Right cardiac atrium (tissue), 5 donors: ENCODE measurements around the gene HSPA14. TPM values are rescaled to one million over a fixed set of nuclear protein-coding genes. Genes with fewer than 3 reads are reported as not detected.

Experiments
- ATAC-seq, 2 donors: fragments of 200-7000 bp; cut with Tn5 transposase; one replicate each; pipeline versions ENCODE4 v1.8.0 to v1.9.1; 2020; ENCODE audit warnings: moderate library complexity in 2 of 2, mild to moderate bottlenecking in 1 of 2
- DNase-seq, 3 donors: peaks; one replicate each; pipeline ENCODE4 v3.0.0-alpha.2; 2020
- H3K27ac ChIP-seq: one replicate; pipeline ENCODE4 v1.5.1; 2013; ENCODE audit warnings: mild to moderate bottlenecking, low read length, control low read depth, moderate library complexity
- H3K27me3 ChIP-seq: one replicate; pipeline ENCODE4 v1.6.1; 2013; ENCODE audit not compliant: control insufficient read depth, insufficient read depth
- H3K4me1 ChIP-seq: one replicate; pipeline ENCODE4 v1.6.1; 2013; ENCODE audit warnings: low read length; ENCODE audit not compliant: control insufficient read depth, insufficient read depth
- H3K4me3 ChIP-seq: one replicate; pipeline ENCODE4 v1.5.1; 2013; ENCODE audit warnings: low read length, control low read depth
- H3K9me3 ChIP-seq: one replicate; pipeline ENCODE4 v1.6.1; 2013; ENCODE audit warnings: low read length; ENCODE audit not compliant: control insufficient read depth
- WGBS: extraction: QIAGEN DNeasy Blood & Tissue Kit; methylation state at CpG from one replicate; pipeline ENCODE4 v1.1.7; 2013; 5-methylcytosine and 5-hydroxymethylcytosine counted together
- intact Hi-C, 4 donors: fragments of 100-400 bp; cut with DNase I; formaldehyde crosslinking; loops; one replicate each; pipeline versions ENCODE4 v1.11.0 to v1.14.0; 2022 to 2023
- polyA plus RNA-seq: library from polyadenylated mRNA; stranded (reverse); fragments of 200-250 nt; gene quantifications from one replicate; pipeline ENCODE4 v1.2.3, GENCODE V29; 2013
- total RNA-seq, 4 donors: library from RNA; stranded (reverse); fragmentation: NEBNext Ultra II Directional; extraction: Animal tissue kit (Norgen Biotek cat#: 25700); gene quantifications; one replicate each; pipeline ENCODE4 v1.2.1, GENCODE V29; 2021
- donor health status: healthy with polysubstance abuse.
- donor health status: DM: no; HTN: yes; CAD: no.
- donor health status: DM: no; HTN: no; CAD: no.
- donor health status: DM: no; HTN: yes; CAD: no; lungs with severe emphysema.
- donor health status: DM: yes; HTN: yes; CAD: no.

Gene HSPA14
- total and polyA plus RNA-seq, 5 donors, result 7.4 to 10.0 (median 9.1) TPM

- H3K4me1 ChIP-seq, result no peaks in the 10 kb centered on the region
- under 1% methylated on average over 60 of the region's 60 CpGs for WGBS
- H3K27me3 ChIP-seq, result no peaks in the 10 kb centered on the region
- peak overlapping the region; percentile 76 for H3K4me3 ChIP-seq
- intact Hi-C loops, result no loop called here
- ATAC-seq, result peak; percentile 1 to 15
- DNase-seq, result peak in 1 of 3 donors; percentile 76
- peak overlapping the region; percentile 87 for H3K27ac ChIP-seq
- H3K9me3 ChIP-seq, result no peaks in the 10 kb centered on the region
Observed at GRCh38 chr10:14838582-14839304, 637 bp downstream of the HSPA14 start.

GRCh38 chr10:14839305-14839695, 1.2 kb downstream of the HSPA14 start:
- no peaks in the 10 kb centered on the region for H3K27me3 ChIP-seq
- no peak overlapping the region for H3K27ac ChIP-seq
- no peaks in the 10 kb centered on the region for H3K9me3 ChIP-seq
- WGBS, result 13% methylated on average over 14 of the region's 14 CpGs
- H3K4me3 ChIP-seq, result peak overlapping the region; percentile 76
- intact Hi-C loops, result no loop called here
- DNase-seq (peak in 2 of 3 donors; percentile 16 to 45), ATAC-seq (no peak)
- H3K4me1 ChIP-seq, result no peaks in the 10 kb centered on the region

- H3K4me3 ChIP-seq, result no peak overlapping the region
- WGBS, result 91% methylated on average over 2 of the region's 2 CpGs
- H3K27me3 ChIP-seq, result no peaks in the 10 kb centered on the region
- ATAC-seq, result no peak
- intact Hi-C loops, result loop anchor here in 1 of 4 donors (10.0 kb wide), 1 partner anchor 115 kb away; the partner anchor contains the start of genes DCLRE1C and MEIG1
- no peak for DNase-seq
- H3K27ac ChIP-seq, result no peak overlapping the region
- H3K9me3 ChIP-seq, result no peaks in the 10 kb centered on the region
- no peaks in the 10 kb centered on the region for H3K4me1 ChIP-seq
Observed at GRCh38 chr10:14840178-14840577, 2.1 kb downstream of the HSPA14 start.

GRCh38 chr10:14843327-14843988, 5.4 kb downstream of the HSPA14 start:
- ATAC-seq, result no peak
- H3K4me1 ChIP-seq, result no peaks in the 10 kb centered on the region
- no peaks in the 10 kb centered on the region for H3K27me3 ChIP-seq
- DNase-seq, result peak in 1 of 3 donors; percentile 34
- no peak overlapping the region for H3K4me3 ChIP-seq
- intact Hi-C loops, result loop anchor here in 1 of 4 donors (10.0 kb wide), 1 partner anchor 111 kb away; the partner anchor contains the start of genes DCLRE1C and MEIG1
- no peak overlapping the region for H3K27ac ChIP-seq
- 86% methylated on average over 15 of the region's 15 CpGs for WGBS
- H3K9me3 ChIP-seq, result no peaks in the 10 kb centered on the region

- intact Hi-C loops, result loop anchor here in 1 of 4 donors (10.0 kb wide), 1 partner anchor 110 kb away; the partner anchor contains the start of genes DCLRE1C and MEIG1
- Histone ChIP-seq H3K9me3 (no peaks in the 10 kb centered on the region), H3K27me3 (no peaks in the 10 kb centered on the region), H3K27ac (no peak overlapping the region), H3K4me1 (no peaks in the 10 kb centered on the region), H3K4me3 (no peak overlapping the region)
- DNase-seq (no peak), ATAC-seq (peak in 1 of 2 donors; percentile 53)
- WGBS, result 80% methylated on average over 2 of the region's 2 CpGs
Observed at GRCh38 chr10:14844948-14845347, 6.8 kb downstream of the HSPA14 start.

- Histone ChIP-seq H3K27ac (no peak overlapping the region), H3K4me3 (no peak overlapping the region), H3K9me3 (no peaks in the 10 kb centered on the region), H3K27me3 (no peaks in the 10 kb centered on the region), H3K4me1 (no peaks in the 10 kb centered on the region)
- ATAC-seq (no peak), DNase-seq (no peak)
- 54% methylated on average over 3 of the region's 3 CpGs for WGBS
- intact Hi-C loops, result no loop called here
Observed at GRCh38 chr10:14852236-14852635, 14.1 kb downstream of the HSPA14 start.

GRCh38 chr10:14855453-14855852, 17.3 kb downstream of the HSPA14 start:
- no peak for DNase-seq
- 91% methylated on average over 1 of the region's 1 CpG for WGBS
- Histone ChIP-seq H3K4me1 (no peaks in the 10 kb centered on the region), H3K9me3 (no peaks in the 10 kb centered on the region), H3K4me3 (no peak overlapping the region), H3K27me3 (no peaks in the 10 kb centered on the region), H3K27ac (no peak overlapping the region)
- intact Hi-C loops, result no loop called here
- no peak for ATAC-seq

- no peaks in the 10 kb centered on the region for H3K9me3 ChIP-seq
- intact Hi-C loops, result no loop called here
- no peak for ATAC-seq
- H3K4me1 ChIP-seq, result no peaks in the 10 kb centered on the region
- H3K27me3 ChIP-seq, result no peaks in the 10 kb centered on the region
- H3K4me3 ChIP-seq, result no peak overlapping the region
- DNase-seq, result no peak
- H3K27ac ChIP-seq, result no peak overlapping the region
- WGBS, result 91% methylated on average over 6 of the region's 6 CpGs
Observed at GRCh38 chr10:14858338-14858960, 20.3 kb downstream of the HSPA14 start.

- 90% methylated on average over 5 of the region's 5 CpGs for WGBS
- Histone ChIP-seq H3K4me3 (no peak overlapping the region), H3K27ac (no peak overlapping the region), H3K27me3 (no peaks in the 10 kb centered on the region), H3K4me1 (no peaks in the 10 kb centered on the region), H3K9me3 (no peaks in the 10 kb centered on the region)
- no peak for ATAC-seq
- no peak for DNase-seq
- intact Hi-C loops, result no loop called here
Observed at GRCh38 chr10:14859043-14859442, 20.9 kb downstream of the HSPA14 start.

GRCh38 chr10:14859775-14860174, 21.7 kb downstream of the HSPA14 start:
- Histone ChIP-seq H3K27ac (no peak overlapping the region), H3K27me3 (no peaks in the 10 kb centered on the region), H3K4me3 (no peak overlapping the region), H3K9me3 (no peaks in the 10 kb centered on the region), H3K4me1 (no peaks in the 10 kb centered on the region)
- ATAC-seq (no peak), DNase-seq (no peak)
- intact Hi-C loops, result no loop called here

GRCh38 chr10:14860791-14861190, 22.7 kb downstream of the HSPA14 start:
- Histone ChIP-seq H3K4me3 (no peak overlapping the region), H3K4me1 (no peaks in the 10 kb centered on the region), H3K27ac (no peak overlapping the region), H3K27me3 (no peaks in the 10 kb centered on the region), H3K9me3 (no peaks in the 10 kb centered on the region)
- intact Hi-C loops, result no loop called here
- ATAC-seq, result no peak
- 95% methylated on average over 1 of the region's 1 CpG for WGBS
- DNase-seq, result no peak
